Stomach smooth muscle (tissue), 2 donors: Measurements from ENCODE around the gene ITGB6.
A peak's percentile ranks its signal among the peaks of the same experiment; 100 is the strongest.

Experiments
- H3K27ac ChIP-seq: one replicate; pipeline ENCODE4 v1.7.0; 2013; ENCODE audit warnings: mild to moderate bottlenecking, low read length, inconsistent platforms
- H3K27me3 ChIP-seq, 2 donors: one replicate each; pipeline ENCODE4 v1.7.0; 2013; ENCODE audit warnings: low read length in 2 of 2; ENCODE audit not compliant: insufficient read depth in 2 of 2, control insufficient read depth in 1 of 2
- H3K36me3 ChIP-seq, 2 donors: one replicate each; pipeline ENCODE4 v1.7.0; 2013; ENCODE audit warnings: low read length in 2 of 2; ENCODE audit not compliant: control insufficient read depth in 2 of 2, insufficient read depth in 2 of 2
- H3K4me1 ChIP-seq: one replicate; pipeline ENCODE4 v1.7.0; 2013; ENCODE audit warnings: low read length; ENCODE audit not compliant: control insufficient read depth, insufficient read depth
- H3K4me3 ChIP-seq, 2 donors: one replicate each; pipeline ENCODE4 v1.7.0; 2013; ENCODE audit warnings: low read length in 2 of 2
- H3K9ac ChIP-seq, 2 donors: one replicate each; pipeline ENCODE4 v1.7.0; 2013; ENCODE audit warnings: low read length in 2 of 2, mild to moderate bottlenecking in 1 of 2
- H3K9me3 ChIP-seq, 2 donors: one replicate each; pipeline ENCODE4 v1.7.0; 2013; ENCODE audit warnings: low read length in 2 of 2; ENCODE audit not compliant: control insufficient read depth in 2 of 2
- donor health status: healthy.
- donor health status: Pancreatic carcinoma.

The ITGB6 gene

DNA sequence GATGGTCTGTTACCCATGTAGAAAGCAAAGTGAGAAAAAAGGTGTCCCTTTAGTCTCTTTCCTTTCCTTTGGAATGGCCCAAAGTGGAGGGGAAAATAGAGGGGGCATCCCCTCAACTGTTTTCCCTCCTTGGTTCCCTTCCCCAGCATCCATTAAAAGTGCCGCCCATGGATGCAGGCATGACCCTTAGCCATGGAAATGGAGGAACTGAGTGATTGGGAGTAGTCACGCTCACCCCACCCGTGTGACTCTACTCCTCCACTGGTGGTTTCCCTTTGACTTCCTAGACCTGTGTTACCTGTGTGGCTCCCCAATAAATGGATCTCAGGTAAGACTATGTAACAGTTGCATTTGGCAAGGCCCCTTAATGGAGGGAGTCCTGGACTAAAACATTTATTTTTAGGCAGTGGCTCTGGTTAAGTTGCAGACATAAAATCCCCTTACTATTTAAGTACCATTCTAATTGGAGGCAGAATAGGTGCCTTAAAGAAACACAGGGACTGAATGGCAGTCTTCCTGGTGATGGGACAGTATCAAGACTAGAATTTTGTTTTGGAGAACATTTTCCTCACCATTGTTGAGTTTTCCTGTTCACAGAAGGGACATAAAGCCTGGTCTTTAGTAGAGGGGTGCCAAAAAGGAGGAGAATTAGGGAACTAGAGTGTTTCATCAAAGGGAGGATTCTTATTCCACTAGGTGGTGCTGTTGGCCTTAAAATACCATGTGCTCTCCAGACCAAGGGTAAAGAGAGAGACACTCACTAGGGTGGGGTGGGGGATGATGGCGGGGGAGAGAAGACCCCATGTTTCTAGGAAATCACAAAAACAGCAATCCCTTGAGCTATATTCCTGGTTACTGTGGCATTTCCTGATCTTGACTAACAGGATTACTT is 112.0 kb downstream of the ITGB6 start:
- H3K27ac ChIP-seq: no peak overlapping the region
- no peaks in the 10 kb centered on the region for H3K36me3 ChIP-seq
- peaks cover 43 to 55% of the 10 kb centered on the region in 2 donors for H3K9me3 ChIP-seq
- H3K27me3 ChIP-seq: no peaks in the 10 kb centered on the region
- no peaks in the 10 kb centered on the region for H3K4me1 ChIP-seq
- no peak overlapping the region for H3K9ac ChIP-seq
- peak overlapping the region in 1 of 2 donors; percentile 40 for H3K4me3 ChIP-seq

DNA sequence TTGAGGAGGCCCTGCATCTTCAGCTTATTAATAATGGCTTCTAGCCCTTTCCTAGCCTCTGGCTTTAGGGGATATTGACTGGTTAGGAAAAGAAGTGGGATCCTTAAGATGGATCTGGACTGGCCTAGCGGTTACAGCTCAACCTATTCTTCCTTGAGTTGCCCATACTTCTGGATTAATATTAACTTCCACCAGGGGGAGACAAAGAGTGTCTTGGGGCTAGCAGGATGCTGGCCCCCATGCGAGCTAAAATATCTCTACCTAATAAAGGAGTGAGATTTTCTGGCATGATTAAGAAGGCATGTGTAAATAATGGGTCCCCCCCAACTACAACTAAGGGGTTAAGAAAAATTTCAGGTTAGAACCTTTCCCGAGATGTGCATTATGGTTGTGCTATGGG is 114.4 kb downstream of the ITGB6 start:
- H3K36me3 ChIP-seq: no peaks in the 10 kb centered on the region
- H3K9me3 ChIP-seq: peaks cover 43 to 55% of the 10 kb centered on the region in 2 donors
- H3K4me3 ChIP-seq: peak overlapping the region in 1 of 2 donors; percentile 19
- H3K27me3 ChIP-seq: no peaks in the 10 kb centered on the region
- no peaks in the 10 kb centered on the region for H3K4me1 ChIP-seq
- no peak overlapping the region for H3K27ac ChIP-seq
- no peak overlapping the region for H3K9ac ChIP-seq

DNA sequence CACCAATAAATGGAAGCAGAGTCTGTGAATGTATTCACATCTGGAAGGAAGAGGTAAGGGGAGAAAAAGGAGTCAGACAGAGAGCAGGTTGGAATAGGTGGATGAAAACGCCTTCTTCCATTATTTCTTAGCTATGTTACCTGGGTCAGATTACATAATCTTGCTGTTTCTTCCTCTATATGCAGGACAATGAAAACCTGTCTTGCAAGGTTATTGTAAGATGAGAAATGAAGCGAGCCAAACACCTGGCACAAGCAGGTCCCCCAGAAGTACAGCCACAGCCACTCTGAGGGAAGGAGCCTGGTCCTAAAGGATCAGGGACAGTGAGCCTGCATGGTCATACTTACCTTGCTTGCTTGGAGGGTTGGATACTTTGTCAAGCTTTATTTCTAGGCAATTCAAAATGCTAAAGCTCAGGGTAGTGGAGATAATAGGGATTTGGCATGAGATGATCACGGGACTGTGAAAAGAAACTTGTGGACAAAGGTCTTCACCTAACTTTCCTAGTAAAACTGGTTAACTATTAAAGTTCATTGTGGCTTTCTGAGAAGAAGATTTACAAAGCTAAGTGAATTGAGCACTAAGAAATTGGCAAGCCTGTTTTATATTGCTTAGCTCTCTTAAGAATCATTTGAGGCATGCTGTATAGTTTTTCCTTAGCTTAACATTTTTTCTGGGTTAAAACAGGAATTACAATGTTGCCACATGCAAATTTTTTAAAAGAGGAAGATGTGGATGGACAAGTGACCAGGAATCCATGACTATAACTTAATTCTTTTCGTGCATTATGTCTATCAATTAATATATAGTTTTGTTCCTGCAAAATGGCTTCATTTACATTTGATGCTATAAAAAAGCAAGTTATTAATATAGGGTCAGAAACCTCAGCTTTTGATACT is 121.9 kb downstream of the ITGB6 start:
- Histone ChIP-seq H3K4me1 (no peaks in the 10 kb centered on the region), H3K9me3 (peaks cover 0 to 6% of the 10 kb centered on the region in 2 donors), H3K4me3 (no peak overlapping the region), H3K9ac (no peak overlapping the region), H3K36me3 (no peaks in the 10 kb centered on the region), H3K27ac (no peak overlapping the region), H3K27me3 (no peaks in the 10 kb centered on the region)

DNA sequence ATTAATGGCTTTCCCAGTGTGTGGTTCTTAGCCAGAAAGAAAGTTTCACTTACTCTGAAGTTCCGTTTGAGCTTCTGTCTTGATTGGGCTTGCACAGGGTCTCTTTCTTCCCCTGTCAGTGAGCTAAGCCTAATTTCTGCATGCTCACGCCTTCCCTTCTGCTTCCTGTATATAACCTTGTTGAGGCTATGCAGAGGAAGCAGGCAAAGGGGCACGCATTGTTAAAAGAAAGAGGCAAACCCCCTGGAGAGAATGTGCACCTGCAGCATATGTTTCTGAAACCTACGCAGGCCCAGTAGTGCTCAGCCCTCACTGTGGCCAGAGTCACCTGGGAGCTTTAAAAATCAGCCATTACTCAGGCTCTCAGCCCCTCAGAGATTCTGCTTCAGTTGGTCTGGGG is 123.2 kb downstream of the ITGB6 start:
- Histone ChIP-seq H3K9ac (no peak overlapping the region), H3K36me3 (no peaks in the 10 kb centered on the region), H3K4me3 (no peak overlapping the region), H3K27me3 (no peaks in the 10 kb centered on the region), H3K27ac (no peak overlapping the region), H3K4me1 (no peaks in the 10 kb centered on the region), H3K9me3 (peaks cover 0 to 2% of the 10 kb centered on the region in 2 donors)

DNA sequence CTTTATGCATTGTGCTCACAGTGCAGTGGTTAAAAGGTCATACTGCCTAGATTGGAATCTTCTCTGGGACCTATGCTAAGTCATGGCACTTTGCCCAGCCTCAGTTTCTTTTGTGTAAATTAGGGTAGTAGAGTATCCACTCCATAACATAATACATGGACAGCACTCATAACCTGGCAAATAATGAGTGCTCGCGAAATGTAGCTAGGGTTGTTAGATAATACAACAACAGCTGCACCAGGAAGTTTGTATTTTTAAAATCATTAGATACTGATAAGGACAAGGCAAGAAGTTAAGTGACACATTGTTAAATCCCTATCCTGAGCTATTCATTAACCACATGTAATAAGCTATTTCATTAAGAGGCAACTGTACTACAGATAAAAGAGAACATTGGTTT is 123.8 kb downstream of the ITGB6 start:
- H3K9ac ChIP-seq: no peak overlapping the region
- no peaks in the 10 kb centered on the region for H3K36me3 ChIP-seq
- no peaks in the 10 kb centered on the region for H3K27me3 ChIP-seq
- no peak overlapping the region for H3K4me3 ChIP-seq
- H3K27ac ChIP-seq: no peak overlapping the region
- H3K4me1 ChIP-seq: no peaks in the 10 kb centered on the region
- no peaks in the 10 kb centered on the region for H3K9me3 ChIP-seq

DNA sequence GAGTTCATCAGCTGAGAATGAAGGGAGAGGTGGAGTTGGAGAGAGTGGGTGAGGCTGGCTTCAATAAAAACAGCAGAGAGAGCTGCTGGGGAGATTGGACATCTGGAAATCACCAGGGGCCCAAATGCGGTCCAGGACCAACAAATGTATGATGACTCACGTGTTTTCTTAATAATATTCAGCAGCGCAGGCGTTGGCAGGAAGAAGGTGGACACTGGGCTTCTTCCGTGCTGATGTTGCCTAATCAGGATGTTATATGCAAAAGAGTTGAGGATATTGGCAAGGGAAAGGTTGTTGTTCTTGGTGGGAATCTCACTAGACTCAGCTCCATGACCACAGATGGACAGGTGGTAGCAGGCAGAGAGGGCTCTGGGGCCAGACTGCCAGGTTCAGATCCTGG is 124.9 kb downstream of the ITGB6 start:
- Histone ChIP-seq H3K9me3 (no peaks in the 10 kb centered on the region), H3K36me3 (no peaks in the 10 kb centered on the region), H3K4me1 (no peaks in the 10 kb centered on the region), H3K4me3 (no peak overlapping the region), H3K27ac (no peak overlapping the region), H3K27me3 (no peaks in the 10 kb centered on the region), H3K9ac (no peak overlapping the region)

DNA sequence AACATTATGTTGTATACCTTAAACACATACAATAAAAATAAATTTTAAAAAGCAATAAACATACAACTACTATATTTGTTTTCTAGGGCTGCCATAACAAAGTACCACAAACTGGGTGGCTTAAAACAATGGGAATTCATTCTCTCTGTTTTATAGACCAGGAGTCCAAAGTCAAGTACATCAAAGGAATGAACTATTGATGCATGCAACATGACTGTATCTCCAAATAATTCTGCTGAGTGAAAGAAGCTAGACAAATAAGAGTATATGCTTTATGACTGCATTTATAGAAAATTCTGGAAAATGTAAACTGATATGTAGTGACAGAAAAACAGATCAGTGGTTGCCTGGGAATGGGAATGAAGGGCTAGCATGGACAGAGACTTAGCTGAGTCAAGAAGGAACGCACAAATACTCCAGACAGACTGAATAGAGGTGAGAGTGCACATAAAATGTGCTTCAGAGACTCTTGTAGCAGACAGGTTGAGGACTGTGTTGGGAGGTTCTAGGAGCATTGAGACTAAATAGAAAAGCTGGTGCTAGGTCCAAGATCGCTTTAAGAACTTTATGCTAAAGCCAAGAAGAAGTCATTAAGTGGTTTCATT is 126.7 kb downstream of the ITGB6 start:
- Histone ChIP-seq H3K36me3 (no peaks in the 10 kb centered on the region), H3K27me3 (no peaks in the 10 kb centered on the region), H3K4me1 (no peaks in the 10 kb centered on the region), H3K27ac (no peak overlapping the region), H3K4me3 (no peak overlapping the region), H3K9ac (no peak overlapping the region), H3K9me3 (no peaks in the 10 kb centered on the region)

DNA sequence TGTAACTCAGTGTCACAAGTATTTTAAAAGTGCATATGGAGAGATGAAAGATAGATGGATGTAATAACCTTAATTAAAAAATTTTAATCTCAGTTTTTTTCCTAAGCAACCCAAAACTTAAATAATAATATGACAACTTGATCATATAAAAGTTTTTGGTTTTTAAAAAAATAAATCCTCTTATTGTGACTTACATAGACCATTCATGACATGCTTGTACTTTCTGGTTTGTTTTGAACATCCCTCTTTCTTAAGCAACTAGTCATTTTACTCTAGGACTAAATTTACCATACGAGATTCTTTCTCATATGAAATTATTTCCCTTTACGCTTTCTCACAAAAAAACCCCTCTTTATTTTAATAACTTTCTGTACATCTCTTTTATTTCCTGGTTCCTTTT is 131.2 kb downstream of the ITGB6 start:
- Histone ChIP-seq H3K27me3 (no peaks in the 10 kb centered on the region), H3K9me3 (no peaks in the 10 kb centered on the region), H3K27ac (no peak overlapping the region), H3K4me1 (no peaks in the 10 kb centered on the region), H3K36me3 (no peaks in the 10 kb centered on the region), H3K4me3 (no peak overlapping the region), H3K9ac (no peak overlapping the region)

DNA sequence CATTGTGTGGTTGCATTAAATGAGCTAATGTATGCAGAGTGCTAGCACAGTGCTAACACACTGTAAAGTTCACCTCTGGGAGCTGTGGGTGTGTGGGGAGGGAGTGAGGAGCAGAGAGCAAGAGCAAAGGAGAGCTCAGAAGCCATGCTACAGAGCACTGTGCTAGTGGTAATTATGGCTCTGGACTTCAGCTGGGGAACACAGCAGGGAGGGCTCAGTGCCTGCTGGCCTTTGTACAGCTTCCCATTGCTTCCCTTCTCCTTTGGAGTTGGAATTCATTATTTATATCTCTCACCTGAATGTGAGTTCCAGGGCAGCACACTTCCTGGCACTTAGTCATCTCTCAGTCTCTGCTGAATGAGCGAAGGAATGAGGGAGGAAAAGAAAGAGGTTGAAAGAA is 135.2 kb downstream of the ITGB6 start:
- H3K36me3 ChIP-seq: no peaks in the 10 kb centered on the region
- no peaks in the 10 kb centered on the region for H3K27me3 ChIP-seq
- H3K27ac ChIP-seq: no peak overlapping the region
- no peak overlapping the region for H3K9ac ChIP-seq
- H3K9me3 ChIP-seq: no peaks in the 10 kb centered on the region
- peaks cover 8% of the 10 kb centered on the region for H3K4me1 ChIP-seq
- no peak overlapping the region for H3K4me3 ChIP-seq

DNA sequence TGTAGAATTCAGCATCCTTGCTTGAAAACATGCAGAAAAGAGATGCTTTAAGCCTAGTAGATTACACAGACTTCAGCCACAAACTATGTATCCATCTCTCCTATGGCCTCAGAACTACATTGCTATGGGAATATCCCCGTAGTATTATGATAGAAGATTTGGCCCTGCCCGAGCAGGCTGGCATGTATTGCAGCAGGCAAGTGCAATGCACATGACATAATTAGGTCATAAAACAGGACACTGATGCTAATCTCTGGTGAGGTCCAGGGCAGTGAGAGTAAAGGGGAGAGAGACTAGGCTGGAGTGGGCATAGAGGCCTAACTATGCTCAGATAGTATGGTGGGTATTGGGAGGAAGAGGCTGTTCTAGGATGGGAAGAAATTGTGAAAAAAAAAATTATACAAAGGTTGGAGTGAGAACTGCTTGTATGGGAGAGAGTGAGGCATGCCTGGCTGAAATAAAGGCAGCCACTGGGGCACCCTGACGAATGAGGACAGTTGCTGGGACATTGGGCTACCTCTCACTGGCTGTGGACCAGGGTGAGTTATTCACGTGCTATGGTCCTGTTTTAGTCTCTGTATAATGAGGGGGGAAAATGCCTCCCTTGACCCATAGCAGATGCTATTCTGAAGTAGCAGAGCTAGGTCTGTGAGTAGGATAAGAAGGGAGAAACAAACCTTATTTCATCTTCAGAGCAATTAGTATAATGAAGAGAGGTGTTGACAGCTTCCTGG is 136.0 kb downstream of the ITGB6 start:
- H3K36me3 ChIP-seq: no peaks in the 10 kb centered on the region
- H3K9ac ChIP-seq: no peak overlapping the region
- no peaks in the 10 kb centered on the region for H3K9me3 ChIP-seq
- no peak overlapping the region for H3K27ac ChIP-seq
- H3K4me3 ChIP-seq: no peak overlapping the region
- H3K4me1 ChIP-seq: peaks cover 8% of the 10 kb centered on the region
- H3K27me3 ChIP-seq: no peaks in the 10 kb centered on the region
